CD14-positive monocyte (primary cell): ENCODE measurements around the gene RBM25. TPM values are rescaled to one million over a fixed set of nuclear protein-coding genes. Genes with fewer than 3 reads are reported as not detected.
A peak's percentile ranks its signal among the peaks of the same experiment; 100 is the strongest.

ENCODE experiments used
- DNase-seq, 3 donors: peaks; one replicate each; pipeline ENCODE4 v3.0.0-alpha.2; 2011 to 2022
- H2AFZ ChIP-seq: 2 replicates; pipeline ENCODE4 v1.6.0; 2012; ENCODE audit warnings: mild to moderate bottlenecking, low read depth, low read length, inconsistent platforms; ENCODE audit not compliant: insufficient read depth, poor library complexity, severe bottlenecking
- H3K27ac ChIP-seq, 2 donors: 1 replicate in 1 of 2; 2 replicates in 1 of 2; pipeline ENCODE4 v1.5.1; 2012 to 2013; ENCODE audit warnings: low read length in 2 of 2, control low read depth in 1 of 2, inconsistent platforms in 1 of 2, low read depth in 1 of 2, mild to moderate bottlenecking in 1 of 2
- H3K27me3 ChIP-seq, 2 donors: one replicate each; pipeline versions ENCODE4 v1.6.0 to v1.6.1; 2011 to 2013; ENCODE audit warnings: low read length in 2 of 2; ENCODE audit not compliant: control insufficient read depth in 2 of 2, insufficient read depth in 2 of 2
- H3K36me3 ChIP-seq, 2 donors: replicated peaks in 1 of 2; 1 replicate in 1 of 2; 2 replicates in 1 of 2; pipeline versions ENCODE4 v1.5.1 to v1.6.1; 2012 to 2013; ENCODE audit warnings: low read length in 2 of 2, control low read depth in 1 of 2, inconsistent platforms in 1 of 2, mild to moderate bottlenecking in 1 of 2; ENCODE audit not compliant: insufficient read depth in 2 of 2, control insufficient read depth in 1 of 2
- H3K4me1 ChIP-seq, 2 donors: 1 replicate in 1 of 2; 2 replicates in 1 of 2; pipeline versions ENCODE4 v1.5.1 to v1.6.1; 2012 to 2013; ENCODE audit warnings: low read length in 2 of 2, control low read depth in 1 of 2, inconsistent platforms in 1 of 2, mild to moderate bottlenecking in 1 of 2, moderate library complexity in 1 of 2; ENCODE audit not compliant: insufficient read depth in 2 of 2, control insufficient read depth in 1 of 2
- H3K4me2 ChIP-seq: replicated peaks from 2 replicates; pipeline ENCODE3; 2012; ENCODE audit warnings: low read length, moderate library complexity, mild to moderate bottlenecking; ENCODE audit not compliant: poor library complexity, severe bottlenecking; ENCODE audit errors: extremely low read depth
- H3K4me3 ChIP-seq, 3 experiments: fragments of 200-600 bp in 1 of 3; sonication (generic) in 1 of 3; replicated peaks in 1 of 3; 1 replicate in 2 of 3; 2 replicates in 1 of 3; pipeline ENCODE4 v1.5.1; 2011 to 2013; ENCODE audit warnings: low read length in 3 of 3, mild to moderate bottlenecking in 3 of 3, control low read depth in 2 of 3, low read depth in 2 of 3, inconsistent platforms in 1 of 3, moderate library complexity in 1 of 3
- H3K79me2 ChIP-seq: 2 replicates; pipeline ENCODE4 v1.6.0; 2012; ENCODE audit warnings: mild to moderate bottlenecking, control low read depth, inconsistent platforms, low read length, moderate library complexity; ENCODE audit not compliant: insufficient read depth
- H3K9ac ChIP-seq: 2 replicates; pipeline ENCODE4 v1.6.0; 2017; ENCODE audit warnings: low read length, mild to moderate bottlenecking; ENCODE audit not compliant: insufficient read depth, poor library complexity, severe bottlenecking
- H3K9me3 ChIP-seq, 2 donors: replicated peaks in 1 of 2; 1 replicate in 1 of 2; 2 replicates in 1 of 2; pipeline versions ENCODE4 v1.5.1 to v1.6.1; 2012 to 2013; ENCODE audit warnings: low read length in 2 of 2, control low read depth in 1 of 2; ENCODE audit not compliant: control insufficient read depth in 1 of 2, insufficient read depth in 1 of 2
- H4K20me1 ChIP-seq: 2 replicates; pipeline ENCODE4 v1.6.0; 2012; ENCODE audit warnings: mild to moderate bottlenecking, low read length, control low read depth, moderate library complexity; ENCODE audit not compliant: insufficient read depth
- H3K27ac Mint-ChIP-seq, 7 donors: one replicate each; pipeline ENCODE4 v1.8.0; 2020; ENCODE audit warnings: mild to moderate bottlenecking in 7 of 7, mixed read lengths in 7 of 7, moderate library complexity in 6 of 7, inconsistent platforms in 2 of 7
- H3K27me3 Mint-ChIP-seq, 3 donors: one replicate each; pipeline ENCODE4 v1.8.0; 2021 to 2022; ENCODE audit warnings: low read depth in 3 of 3, mild to moderate bottlenecking in 3 of 3, mixed read lengths in 3 of 3, moderate library complexity in 3 of 3, inconsistent platforms in 1 of 3
- H3K36me3 Mint-ChIP-seq, 2 donors: one replicate each; pipeline ENCODE4 v1.8.0; 2020; ENCODE audit warnings: mixed read lengths in 2 of 2, inconsistent platforms in 1 of 2, mild to moderate bottlenecking in 1 of 2
- H3K4me1 Mint-ChIP-seq: one replicate; pipeline ENCODE4 v1.8.0; 2020; ENCODE audit warnings: mild to moderate bottlenecking, mixed read lengths
- H3K4me3 Mint-ChIP-seq, 2 donors: one replicate each; pipeline ENCODE4 v1.8.0; 2020; ENCODE audit warnings: mild to moderate bottlenecking in 2 of 2, mixed read lengths in 2 of 2, moderate library complexity in 1 of 2
- H3K9me3 Mint-ChIP-seq, 7 donors: one replicate each; pipeline ENCODE4 v1.8.0; 2020 to 2022; ENCODE audit warnings: mixed read lengths in 7 of 7, mild to moderate bottlenecking in 6 of 7, moderate library complexity in 6 of 7, inconsistent platforms in 2 of 7
- CTCF ChIP-seq: fragments of 200-600 bp; IDR thresholded peaks from one replicate; pipeline ENCODE4 v1.8.0; 2022; ENCODE audit warnings: antibody characterized with exemption, mild to moderate bottlenecking
- WGBS: methylation state at CpG from one replicate; pipeline ENCODE4 v1.1.5; 2013; ENCODE audit warnings: missing lambda C conversion rate; ENCODE audit not compliant: insufficient coverage; 5-methylcytosine and 5-hydroxymethylcytosine counted together
- intact Hi-C, 2 donors: fragments of 100-400 bp; cut with micrococcal nuclease; formaldehyde crosslinking; loops; one replicate each; pipeline versions ENCODE4 v1.15.0 to v1.15.1; 2023
- polyA plus RNA-seq, 3 donors: library from polyadenylated mRNA; depleted of rRNA in 1 of 3; unstranded in 2 of 3; stranded (reverse) in 1 of 3; fragments of 300-500 nt in 2 of 3; fragments of >200 nt in 1 of 3; fragmentation: Illumina TruSeq in 2 of 3; gene quantifications; 1 replicate in 2 of 3; 2 replicates in 1 of 3; pipeline ENCODE4 v1.2.3, GENCODE V29; 2012 to 2021

RBM25 gene
- polyA plus RNA-seq, 3 donors = 15.6 to 46.5 (median 25.2) TPM

- H3K27me3 ChIP-seq = no peaks in the 10 kb centered on the region
- H4K20me1 ChIP-seq = peaks cover 98% of the 10 kb centered on the region
- H3K27ac ChIP-seq = peak overlapping the region in 1 of 2 donors; percentile 42
- peaks cover 6 to 17% of the 10 kb centered on the region in 2 donors for H3K36me3 ChIP-seq
- H3K27ac Mint-ChIP-seq = no peak overlapping the region
- H2AFZ ChIP-seq = no peak overlapping the region
- DNase-seq = no peak
- H3K9me3 Mint-ChIP-seq = no peaks in the 10 kb centered on the region
- peaks cover 18 to 37% of the 10 kb centered on the region in 2 donors for H3K36me3 Mint-ChIP-seq
- intact Hi-C loops = no loop called here
- H3K4me2 ChIP-seq = no peak overlapping the region
- H3K79me2 ChIP-seq = peaks cover 100% of the 10 kb centered on the region
- no CpG with 5 or more reads among the region's 2 CpGs for WGBS
- H3K4me3 Mint-ChIP-seq = no peak overlapping the region
- no peaks in the 10 kb centered on the region for H3K9me3 ChIP-seq
- no peaks in the 10 kb centered on the region for H3K27me3 Mint-ChIP-seq
- no peak overlapping the region for H3K4me3 ChIP-seq
- H3K9ac ChIP-seq = no peak overlapping the region
- peaks cover 8 to 11% of the 10 kb centered on the region in 2 donors for H3K4me1 ChIP-seq
- peaks cover 38% of the 10 kb centered on the region for H3K4me1 Mint-ChIP-seq
- no peak for TF ChIP-seq CTCF
Observed at GRCh38 chr14:73142216-73142615, 83.9 kb downstream of the RBM25 start.

- H3K9me3 Mint-ChIP-seq = no peaks in the 10 kb centered on the region
- Histone ChIP-seq H3K4me3 (no peak overlapping the region), H3K79me2 (peaks cover 100% of the 10 kb centered on the region), H3K27ac (peak overlapping the region in 1 of 2 donors; percentile 42), H3K9ac (no peak overlapping the region), H2AFZ (no peak overlapping the region), H3K9me3 (no peaks in the 10 kb centered on the region), H3K36me3 (peaks cover 13 to 25% of the 10 kb centered on the region in 2 donors), H4K20me1 (peaks cover 99% of the 10 kb centered on the region), H3K4me1 (peaks cover under 1 to 3% of the 10 kb centered on the region in 2 donors), H3K27me3 (no peaks in the 10 kb centered on the region), H3K4me2 (no peak overlapping the region)
- TF ChIP-seq CTCF = no peak
- no peak for DNase-seq
- no peak overlapping the region for H3K4me3 Mint-ChIP-seq
- intact Hi-C loops = no loop called here
- H3K4me1 Mint-ChIP-seq = peaks cover 31% of the 10 kb centered on the region
- no peaks in the 10 kb centered on the region for H3K27me3 Mint-ChIP-seq
- H3K36me3 Mint-ChIP-seq = peaks cover 25 to 41% of the 10 kb centered on the region in 2 donors
- H3K27ac Mint-ChIP-seq = peak overlapping the region in 6 of 7 donors; percentile 46 to 85 (median 62)
- 100% methylated on average over 5 of the region's 5 CpGs for WGBS
Observed at GRCh38 chr14:73143003-73143402, 84.7 kb downstream of the RBM25 start.
